Activated effector memory CD4-positive, alpha-beta T cell treated with anti-CD3 and anti-CD28 coated beads, Interleukin-2, amount 50 U/mL, for 16 hours (primary cell): ENCODE data around the gene COQ8B.
"Not testable (repeated sequence)": the region's sequence is repeated elsewhere in the genome, so short reads cannot be mapped to it uniquely, and the experiment has no call there.

ENCODE experiments used
- DNase-seq: peaks from one replicate; pipeline ENCODE4 v3.0.0-alpha.2; 2020

COQ8B gene

DNA sequence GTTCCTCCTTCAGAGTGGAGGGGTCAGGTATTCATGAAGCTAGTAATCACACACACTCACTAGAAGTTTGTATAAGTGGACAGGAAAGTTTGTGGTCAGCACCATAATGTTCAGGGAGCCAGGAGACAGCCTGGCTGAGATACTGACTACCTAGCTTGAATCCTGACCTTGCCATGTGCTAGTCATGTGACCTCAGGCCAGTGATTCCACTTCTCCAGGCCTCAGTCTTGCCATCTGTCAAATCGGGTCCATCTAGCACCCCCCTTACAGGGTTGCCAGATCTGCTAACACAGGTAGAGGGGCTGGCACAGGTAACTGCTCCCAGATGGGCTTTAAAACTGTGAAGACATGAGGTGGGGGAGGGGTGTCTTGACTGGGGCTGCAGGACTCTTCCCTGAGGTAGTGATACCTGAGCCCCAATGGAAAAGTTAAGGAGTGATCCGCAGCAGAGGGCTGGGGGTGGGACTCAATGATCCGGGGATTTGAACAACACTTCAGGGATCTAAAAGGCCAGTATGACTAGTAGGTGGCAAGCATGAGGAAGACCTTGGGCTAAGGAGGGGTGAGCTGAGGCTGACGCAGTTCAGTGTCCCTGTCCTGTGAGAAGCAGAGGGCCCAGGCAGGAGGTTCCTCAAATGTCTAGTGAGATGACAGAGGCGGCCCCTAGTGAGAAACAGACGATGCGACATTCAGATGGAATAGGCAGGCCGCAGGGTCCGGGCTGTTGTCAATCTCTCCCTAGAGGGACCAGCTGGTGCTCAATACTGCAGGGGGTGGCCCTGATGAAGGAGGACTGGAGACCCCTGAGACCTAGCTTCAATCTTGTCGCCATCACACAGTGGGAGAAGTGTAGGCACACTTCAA, 25.1 kb upstream of the COQ8B start:
- no peak for DNase-seq

DNA sequence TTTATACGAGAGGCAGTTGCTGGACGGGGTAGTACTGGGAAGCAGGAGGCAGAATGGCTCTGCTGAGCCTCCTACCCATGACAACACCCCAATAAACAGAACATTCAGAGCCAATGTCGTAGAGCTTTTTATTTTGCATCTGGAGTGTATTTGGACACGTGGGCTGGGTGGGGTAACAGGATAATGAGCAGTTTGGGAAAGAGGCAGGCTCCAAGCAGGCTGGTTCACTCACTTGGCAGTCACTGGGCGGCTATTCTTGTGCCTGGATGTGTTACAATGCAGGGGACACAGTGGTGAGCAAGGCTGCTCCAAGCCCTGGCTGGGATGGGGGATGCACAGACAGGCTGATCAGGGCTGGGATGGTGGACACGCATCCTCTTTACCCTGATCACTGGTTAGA, 24.1 kb upstream of the COQ8B start:
- no peak for DNase-seq

DNA sequence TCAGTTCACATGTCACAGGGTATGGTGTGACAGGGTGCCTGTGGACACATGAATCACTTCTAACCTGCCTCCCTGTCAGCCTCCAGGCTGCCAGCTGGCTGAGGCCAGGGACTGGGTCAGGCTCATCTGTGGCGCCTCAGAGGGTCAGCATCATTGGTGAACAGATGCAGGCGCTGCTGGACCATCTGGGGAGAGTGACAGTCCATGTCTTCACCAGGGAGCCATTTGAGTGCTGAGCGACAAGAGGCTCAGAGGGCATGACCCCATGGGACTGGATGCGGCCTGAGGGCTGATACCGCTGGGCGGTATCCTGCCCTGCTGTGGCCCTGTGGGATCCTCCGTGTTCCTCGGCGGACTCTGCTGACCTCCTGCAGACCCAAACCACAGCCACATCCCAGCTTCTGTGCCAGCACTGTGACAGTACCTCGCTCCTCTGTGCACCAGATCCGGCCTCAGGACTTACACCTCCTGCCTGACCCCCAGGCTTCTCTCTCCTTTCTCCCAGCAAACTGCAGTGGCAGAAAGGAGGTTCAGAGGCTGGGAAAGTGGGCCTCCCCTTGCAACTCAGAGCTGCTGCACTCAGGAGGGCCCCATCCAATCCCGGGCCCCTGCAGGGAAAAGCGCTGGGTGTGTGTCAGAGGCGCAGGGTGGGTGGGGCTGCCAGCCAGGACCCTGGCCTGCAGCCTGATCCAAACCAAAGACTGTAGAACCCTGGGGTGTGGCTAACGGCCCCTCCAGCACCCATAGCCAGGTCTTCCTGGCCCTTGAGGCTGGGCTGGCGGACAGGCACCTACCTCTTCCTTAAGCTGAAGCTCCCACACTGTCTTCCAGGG, 23.4 kb upstream of the COQ8B start:
- no peak for DNase-seq

DNA sequence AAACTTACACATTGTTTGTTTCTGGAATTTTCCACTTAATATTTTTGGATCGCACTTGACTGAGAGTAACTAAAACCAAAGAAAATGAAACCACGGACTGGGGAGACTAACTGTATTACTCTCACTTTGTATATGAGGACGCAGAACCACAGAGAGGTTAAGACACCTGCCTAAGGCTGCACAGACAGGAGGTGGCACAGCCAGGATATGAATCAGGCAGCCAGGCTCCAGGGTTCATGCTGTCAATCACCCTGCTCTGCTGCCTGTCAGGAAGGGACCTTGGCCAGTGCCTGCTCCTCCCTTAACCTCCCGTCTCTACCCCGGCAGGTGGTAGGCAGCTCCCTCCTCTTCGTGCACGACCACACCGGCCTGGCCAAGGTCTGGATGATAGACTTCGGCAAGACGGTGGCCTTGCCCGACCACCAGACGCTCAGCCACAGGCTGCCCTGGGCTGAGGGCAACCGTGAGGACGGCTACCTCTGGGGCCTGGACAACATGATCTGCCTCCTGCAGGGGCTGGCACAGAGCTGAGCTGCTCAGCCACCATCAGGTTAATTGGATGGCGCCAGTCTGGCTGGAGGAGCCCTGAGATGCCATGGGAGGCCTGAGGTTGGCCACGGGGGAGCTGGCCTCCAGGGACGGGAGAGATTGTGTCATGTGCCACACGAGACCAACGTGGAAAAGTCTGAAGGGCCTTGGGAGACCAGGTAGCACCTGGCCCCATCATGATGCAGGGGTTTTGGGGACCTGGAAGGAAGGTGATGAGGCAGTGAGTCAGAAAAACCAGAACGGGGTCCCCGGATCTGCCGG, 22.5 kb upstream of the COQ8B start:
- DNase-seq, result no peak

DNA sequence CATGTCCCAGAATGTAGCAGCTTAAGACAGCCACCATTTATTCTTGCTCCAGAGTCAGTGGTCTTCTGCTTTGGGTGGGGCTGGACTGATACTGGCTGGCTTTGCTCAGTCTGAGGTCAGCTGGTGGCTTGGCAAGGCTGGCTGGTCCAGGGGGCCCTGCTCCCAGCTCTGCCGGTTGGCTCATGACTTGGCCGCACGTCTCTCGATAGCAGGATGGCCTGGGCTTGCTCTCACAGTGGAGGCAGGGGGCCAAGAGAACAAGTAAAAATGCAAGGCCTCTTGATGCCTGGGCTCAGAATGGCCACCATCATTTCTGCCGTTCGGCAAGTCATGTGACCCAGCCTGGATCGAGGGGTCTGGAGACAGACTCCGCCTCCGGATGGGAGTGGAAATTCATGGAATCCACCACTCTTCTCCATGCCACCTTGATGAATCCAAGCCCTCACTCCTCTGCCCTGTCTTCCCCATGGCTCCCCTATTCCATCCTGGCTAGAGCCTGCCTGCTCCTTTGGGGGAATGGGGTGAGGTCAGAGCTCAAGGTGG, 20.5 kb upstream of the COQ8B start:
- DNase-seq, result no peak

DNA sequence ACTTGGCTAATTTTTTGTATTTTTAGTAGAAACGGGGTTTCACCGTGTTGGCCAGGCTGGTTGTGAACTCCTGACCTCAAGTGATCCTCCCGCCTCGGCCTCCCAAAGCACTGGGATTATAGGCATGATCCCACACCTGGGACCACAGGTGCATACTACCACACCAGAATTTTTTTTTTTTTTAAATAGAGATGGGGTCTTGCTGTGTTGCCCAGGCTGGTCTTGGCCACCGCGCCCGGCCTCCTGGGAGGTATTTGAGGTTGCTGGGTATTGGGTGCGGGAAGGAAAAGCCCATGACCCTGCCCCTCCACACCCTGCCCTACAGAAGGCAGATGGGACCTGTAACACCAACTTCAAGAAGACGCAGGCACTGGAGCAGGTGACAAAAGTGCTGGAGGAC, 20.0 kb upstream of the COQ8B start:
- DNase-seq, result no peak

DNA sequence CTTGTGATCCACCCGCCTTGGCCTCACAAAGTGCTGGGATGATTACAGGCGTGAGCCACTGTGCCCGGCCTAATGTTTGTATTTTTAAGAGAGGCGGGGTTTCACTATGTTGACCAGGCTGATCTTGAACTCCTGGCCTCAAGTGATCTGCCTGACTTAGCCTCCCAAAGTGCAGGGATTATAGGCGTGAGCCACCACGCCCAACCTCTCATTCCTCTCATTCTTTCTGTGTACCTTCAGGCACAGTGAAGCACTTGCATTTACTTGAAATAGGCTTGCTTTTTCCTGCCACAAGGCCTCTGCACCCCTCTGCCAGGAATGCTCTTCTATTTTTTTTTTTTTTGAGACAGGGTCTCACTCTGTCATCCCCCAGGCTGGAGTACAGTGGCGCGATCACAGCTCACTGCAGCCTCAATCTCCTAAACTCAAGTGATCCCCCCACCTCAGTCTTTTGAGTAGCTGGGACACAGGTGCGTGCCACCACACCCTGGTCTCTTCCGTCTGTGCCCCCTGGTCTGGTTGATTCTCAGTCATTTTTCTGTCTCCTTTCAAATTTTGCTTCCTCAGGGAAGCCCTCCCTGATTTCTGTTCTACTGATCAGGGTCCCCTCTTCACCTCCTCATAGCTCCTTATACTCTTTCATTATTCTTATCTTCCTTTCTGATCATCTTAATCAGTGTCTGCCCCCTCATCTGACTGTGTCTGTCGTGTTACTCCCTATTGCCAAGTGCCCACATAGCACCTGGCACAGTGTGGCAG, 18.5 kb upstream of the COQ8B start:
- DNase-seq, result no peak

DNA sequence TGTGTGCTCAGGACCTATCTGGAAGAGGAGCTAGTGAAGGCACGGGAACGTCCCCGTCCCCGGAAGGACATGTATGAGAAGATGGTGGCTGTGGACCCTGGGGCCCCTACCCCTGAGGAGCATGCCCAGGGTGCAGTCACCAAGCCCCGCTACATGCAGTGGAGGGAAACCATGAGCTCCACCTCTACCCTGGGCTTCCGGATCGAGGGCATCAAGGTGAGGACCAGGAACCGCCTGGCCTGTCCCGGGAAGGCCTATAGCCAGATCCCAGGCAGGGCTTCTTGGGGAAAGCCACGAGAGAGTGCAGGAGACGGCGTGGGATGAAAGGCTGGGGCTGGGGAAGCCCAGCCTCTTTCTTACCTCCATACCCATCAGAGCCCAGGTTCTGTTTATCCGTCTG, 16.5 kb upstream of the COQ8B start:
- no peak for DNase-seq

DNA sequence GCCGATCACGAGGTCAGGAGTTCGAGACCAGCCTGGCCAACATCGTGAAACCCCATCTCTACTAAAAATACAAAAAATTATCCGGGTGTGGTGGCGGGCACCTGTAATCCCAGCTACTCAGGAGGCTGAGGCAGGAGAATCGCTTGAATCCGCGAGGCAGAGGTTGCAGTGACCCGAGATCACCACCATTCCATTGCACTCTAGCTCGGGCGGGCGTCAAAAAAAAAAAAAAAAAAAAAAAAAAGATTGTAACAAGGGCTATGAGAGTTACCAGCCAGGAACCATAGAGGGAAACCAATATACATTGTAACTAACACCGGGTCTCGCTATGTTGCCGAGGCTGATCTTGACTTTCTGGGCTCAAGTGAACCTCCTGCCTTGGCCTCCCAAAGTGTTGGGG, 15.6 kb upstream of the COQ8B start:
- not testable (repeated sequence) for DNase-seq

DNA sequence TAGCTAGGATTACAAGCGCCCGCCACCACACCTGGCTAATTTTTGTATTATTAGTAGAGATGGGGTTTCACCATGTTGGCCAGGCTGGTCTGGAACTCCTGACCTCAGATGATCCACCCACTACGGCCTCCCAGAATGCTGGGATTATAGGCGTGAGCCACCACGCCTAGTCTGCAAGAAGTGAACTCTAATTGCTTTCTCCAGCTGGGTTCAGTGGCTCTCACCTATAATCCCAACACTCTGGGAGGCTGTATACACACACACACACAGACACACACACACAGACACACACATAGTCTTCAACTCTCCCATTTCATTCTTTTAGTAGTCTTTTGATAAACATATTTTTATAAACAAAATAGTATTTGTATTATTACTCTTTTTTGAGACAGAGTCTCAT, 13.4 kb upstream of the COQ8B start:
- DNase-seq, result not testable (repeated sequence)

DNA sequence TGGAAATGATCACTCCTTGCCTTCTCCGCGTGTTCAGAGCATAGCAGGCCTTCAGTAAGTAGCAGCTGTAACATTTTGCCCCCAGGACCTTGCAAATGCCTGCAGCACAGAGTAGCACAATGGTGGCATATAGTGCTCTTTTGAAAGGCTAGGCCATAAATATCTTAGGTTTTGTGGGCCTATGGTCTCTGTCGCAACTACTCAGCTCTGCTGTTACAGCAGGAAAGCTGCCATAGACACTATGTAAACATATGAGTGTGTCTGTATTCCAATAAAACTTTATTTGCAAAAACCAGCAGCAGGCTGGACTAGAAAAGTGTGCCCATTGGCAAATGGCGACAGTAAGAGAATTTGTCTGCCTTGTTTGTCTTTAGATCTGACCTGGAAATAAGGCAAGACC, 9.6 kb upstream of the COQ8B start:
- no peak for DNase-seq

DNA sequence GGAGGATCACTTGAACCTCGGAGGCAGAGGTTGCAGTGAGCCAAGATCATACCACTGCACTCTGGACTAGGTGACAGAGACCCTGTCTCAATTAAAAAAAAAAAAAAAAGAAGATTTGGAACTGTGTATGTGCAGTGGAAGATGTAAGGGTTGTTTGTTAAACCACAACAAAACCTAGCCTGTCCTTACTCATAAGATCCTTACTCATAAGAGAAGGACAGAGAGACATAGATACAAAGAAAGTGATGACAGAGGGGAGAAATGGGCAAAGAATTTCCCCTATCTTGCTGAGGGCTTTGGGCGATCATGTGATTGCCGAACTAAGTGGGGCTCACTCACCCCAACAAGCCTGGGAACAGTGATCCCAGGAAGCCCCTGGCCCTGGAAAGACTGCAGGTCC, 8.2 kb upstream of the COQ8B start:
- DNase-seq, result no peak

DNA sequence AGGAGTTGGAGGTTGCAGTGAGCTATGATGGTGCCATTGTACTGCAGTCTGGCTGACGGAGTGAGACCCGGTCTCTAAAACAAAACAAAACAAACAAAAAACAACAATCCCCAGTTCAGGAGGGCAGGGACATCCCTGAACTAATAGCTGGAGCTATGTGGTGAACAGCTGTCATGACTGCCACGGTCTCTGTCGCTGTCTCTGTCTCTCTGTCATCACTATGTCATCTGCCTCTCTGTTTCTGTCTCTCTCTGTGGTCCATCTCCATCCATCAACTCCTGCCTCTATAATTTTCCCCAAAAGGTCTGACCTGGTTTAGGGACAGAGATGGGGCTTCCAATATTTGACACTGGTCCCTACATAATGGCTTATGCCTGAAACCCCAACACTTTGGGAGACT, 7.6 kb upstream of the COQ8B start:
- DNase-seq, result no peak

DNA sequence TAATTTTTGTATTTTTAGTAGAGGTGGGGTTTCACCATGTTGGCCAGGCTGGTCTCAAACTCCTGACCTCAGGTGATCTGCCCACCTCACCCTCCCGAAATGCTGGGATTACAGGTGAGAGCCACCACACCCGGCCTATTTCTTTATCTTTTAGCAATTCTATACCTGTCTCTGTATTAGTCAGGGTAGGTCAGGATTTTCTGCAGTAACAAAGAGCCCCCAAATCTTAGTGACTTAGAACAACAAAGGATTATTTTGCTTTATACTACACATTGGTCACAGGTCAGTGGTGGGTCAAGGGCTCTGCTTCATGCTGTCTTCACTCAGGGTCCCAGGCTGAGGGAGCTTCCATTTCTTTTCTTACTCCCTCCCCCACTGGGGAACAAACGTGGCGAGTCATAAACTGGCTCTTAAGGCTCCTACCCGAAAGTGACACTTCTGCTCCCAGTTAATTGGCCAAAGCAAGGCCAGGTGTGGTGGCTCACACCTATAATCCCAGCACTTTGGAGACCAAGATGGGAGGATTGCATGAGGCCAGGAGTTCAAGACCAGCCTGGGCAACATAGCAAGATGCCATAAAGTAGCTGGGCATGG, 7.1 kb upstream of the COQ8B start:
- no peak for DNase-seq

DNA sequence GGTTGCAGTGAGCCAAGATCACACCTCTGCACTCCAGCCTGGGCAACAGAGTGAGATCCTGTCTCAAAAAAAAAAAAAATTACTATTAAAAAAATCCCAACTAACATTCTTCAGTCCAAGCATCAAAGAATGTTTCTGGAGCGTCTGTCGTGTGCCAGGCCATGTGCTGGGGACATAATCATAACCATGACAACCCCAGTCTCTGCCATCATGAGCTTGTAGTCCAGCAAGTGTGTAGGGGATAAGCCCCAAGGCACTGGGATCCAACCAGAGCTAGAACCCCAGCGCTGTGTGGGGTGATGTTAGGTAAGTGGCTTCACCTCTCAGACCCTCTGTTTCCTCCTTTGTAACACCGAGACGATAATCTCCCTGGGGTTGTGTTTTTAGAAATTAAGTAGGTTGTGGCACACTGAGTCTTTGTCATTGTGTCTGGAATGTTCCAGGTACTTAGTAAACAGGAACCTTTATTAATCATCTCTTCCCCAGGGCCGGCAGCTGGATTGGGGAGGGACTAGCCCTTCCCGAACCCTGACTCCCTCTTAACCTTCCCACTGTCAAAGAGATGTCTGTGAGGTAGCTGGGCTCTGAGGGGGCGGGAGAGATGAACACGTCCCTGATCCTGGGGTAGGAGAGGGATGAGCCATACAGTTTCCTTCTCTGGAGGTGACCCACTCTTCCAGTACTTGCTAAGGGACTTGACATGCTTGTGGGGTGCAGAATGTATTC, 5.4 kb upstream of the COQ8B start:
- DNase-seq, result no peak

DNA sequence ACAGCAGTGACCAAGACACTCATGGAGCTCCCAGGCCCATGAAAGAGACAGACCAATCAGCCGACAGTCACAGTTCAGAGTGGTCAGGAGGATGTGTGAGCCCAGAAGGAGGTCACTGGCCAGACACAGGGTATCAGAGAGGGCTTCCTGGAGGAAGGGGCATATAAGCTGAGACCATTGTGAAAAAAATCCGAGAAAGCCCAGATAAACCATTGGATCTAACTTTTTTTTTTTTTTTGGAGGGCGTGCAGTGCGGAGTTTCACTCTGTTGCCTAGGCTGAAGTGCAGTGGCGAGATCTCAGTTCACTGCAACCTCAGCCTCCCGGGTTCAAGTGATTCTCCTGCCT, 4.4 kb upstream of the COQ8B start:
- DNase-seq, result no peak

DNA sequence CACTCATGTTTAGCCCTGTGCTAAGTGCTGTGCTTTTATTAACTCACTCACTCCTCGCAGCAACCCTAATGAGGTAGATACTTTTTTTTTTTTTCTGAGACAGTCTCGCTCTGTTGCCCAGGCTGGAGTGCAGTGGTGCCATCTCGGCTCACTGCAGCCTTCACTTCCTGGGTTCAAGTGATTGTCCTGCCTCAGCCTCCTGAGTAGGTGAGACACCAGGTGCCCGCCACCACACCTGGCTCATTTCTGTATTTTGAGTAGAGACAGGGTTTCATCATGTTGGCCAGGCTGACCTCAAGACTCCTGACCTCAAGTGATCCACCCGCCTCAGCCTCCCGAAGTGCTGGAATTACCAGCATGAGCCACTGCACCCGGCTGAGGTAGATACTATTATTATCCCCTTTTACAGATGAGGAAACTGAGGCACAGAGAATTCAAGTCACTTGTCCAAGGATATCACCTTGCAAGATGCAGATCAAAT, 2.8 kb upstream of the COQ8B start:
- no peak for DNase-seq

DNA sequence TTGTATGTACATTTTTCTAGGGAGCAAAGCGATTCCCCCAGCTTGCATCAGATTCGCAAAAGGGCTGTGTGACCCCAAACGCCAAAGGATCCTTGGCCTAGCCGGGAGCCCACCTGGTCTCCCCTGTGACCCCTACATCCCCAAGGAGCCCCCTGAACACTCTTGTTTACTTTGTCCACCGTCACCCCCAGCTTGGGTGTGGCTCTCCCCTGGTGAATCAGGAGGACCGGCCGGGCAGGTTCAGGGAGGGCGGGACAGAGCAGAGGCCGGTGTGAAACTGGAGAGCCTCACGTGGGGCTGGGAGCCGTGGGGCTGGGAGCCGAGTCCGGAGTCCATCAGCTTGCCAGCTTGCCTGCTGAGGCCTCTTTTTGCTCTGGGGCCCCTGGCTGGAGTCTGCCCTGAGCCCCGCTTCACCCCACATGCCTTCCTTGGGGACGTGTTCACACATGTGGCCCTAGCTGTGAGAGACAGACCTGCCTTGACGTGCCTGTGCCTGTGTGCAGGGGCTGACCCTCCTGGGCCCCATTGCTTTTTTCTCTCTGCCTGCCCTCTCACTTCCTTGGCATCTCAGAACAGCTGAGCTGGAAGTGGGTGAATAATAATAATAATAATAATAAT, 2.2 kb upstream of the COQ8B start:
- no peak for DNase-seq

DNA sequence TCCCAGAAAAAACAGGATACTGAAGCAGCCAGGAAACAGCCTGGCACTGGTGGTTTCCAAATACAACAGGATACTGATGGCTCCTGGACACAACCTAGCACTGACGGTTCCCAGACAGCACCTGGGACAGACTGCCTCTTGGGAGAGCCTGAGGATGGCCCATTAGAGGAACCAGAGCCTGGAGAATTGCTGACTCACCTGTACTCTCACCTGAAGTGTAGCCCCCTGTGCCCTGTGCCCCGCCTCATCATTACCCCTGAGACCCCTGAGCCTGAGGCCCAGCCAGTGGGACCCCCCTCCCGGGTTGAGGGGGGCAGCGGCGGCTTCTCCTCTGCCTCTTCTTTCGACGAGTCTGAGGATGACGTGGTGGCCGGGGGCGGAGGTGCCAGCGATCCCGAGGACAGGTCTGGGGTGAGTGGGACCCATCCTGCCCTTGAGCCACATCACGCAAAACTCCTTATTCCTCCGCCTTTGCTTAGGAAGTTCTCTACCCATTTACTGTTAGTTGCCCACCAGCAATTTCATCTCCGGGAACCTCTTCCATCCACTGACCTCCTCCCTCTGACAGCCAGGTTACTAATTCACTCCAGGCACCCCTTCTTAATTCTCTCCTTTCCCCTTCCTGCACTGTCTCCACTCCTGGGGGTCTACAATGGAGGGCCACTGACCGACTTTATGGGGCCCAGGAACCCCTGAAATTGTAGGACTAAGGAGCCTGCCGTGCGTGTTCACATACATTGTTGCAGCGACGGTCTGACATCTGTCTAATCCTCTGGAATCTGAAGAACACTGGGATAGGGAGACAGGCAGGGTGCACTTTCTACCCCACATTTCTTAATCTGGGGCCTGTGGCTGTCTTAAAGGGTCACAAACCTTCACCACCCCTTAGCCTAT, 1.4 kb upstream of the COQ8B start:
- no peak for DNase-seq
